CD8-positive, alpha-beta memory T cell (primary cell): ENCODE results near the gene CLDN18. TPM values are rescaled to one million over a fixed set of nuclear protein-coding genes. Genes with fewer than 3 reads are reported as not detected.

ENCODE experiments used
- CTCF ChIA-PET: fragments of 350-600 bp; sonication (Branson Sonifier 250); formaldehyde crosslinking; loops from one replicate; lab custom pipeline; 2021; ENCODE audit warnings: antibody characterized with exemption; lab: Charles Lee
- POLR2A ChIA-PET: fragments of 350-600 bp; sonication (Branson Sonifier 250); formaldehyde crosslinking; loops from one replicate; lab custom pipeline; 2021; ENCODE audit warnings: antibody characterized with exemption; lab: Charles Lee
- DNase-seq, 5 donors: peaks; one replicate each; pipeline versions ENCODE4 v3.0.0 to v3.0.0-alpha.2; 2020 to 2022; ENCODE audit warnings: mixed read lengths in 1 of 5
- H3K27ac ChIP-seq: one replicate; pipeline ENCODE4 v1.7.0; 2013; ENCODE audit warnings: low read depth, mild to moderate bottlenecking, low read length, moderate library complexity
- H3K27me3 ChIP-seq: 2 replicates; pipeline ENCODE4 v1.7.0; 2013; ENCODE audit warnings: low read length, mild to moderate bottlenecking; ENCODE audit not compliant: insufficient read depth, poor library complexity, severe bottlenecking
- H3K36me3 ChIP-seq: 2 replicates; pipeline ENCODE4 v1.7.0; 2013; ENCODE audit warnings: mild to moderate bottlenecking, low read length, moderate library complexity; ENCODE audit not compliant: insufficient read depth
- H3K4me1 ChIP-seq: 2 replicates; pipeline ENCODE4 v1.7.0; 2013; ENCODE audit warnings: mild to moderate bottlenecking, low read length, moderate library complexity; ENCODE audit not compliant: insufficient read depth
- H3K4me3 ChIP-seq: 2 replicates; pipeline ENCODE4 v1.7.0; 2013; ENCODE audit warnings: mild to moderate bottlenecking, low read length
- H3K9me3 ChIP-seq: 2 replicates; pipeline ENCODE4 v1.7.0; 2013; ENCODE audit warnings: mild to moderate bottlenecking, low read length
- H3K27ac Mint-ChIP-seq, 8 donors: one replicate each; pipeline ENCODE4 v1.8.0; 2020 to 2021; ENCODE audit warnings: mixed read lengths in 8 of 8, mild to moderate bottlenecking in 6 of 8, inconsistent platforms in 3 of 8, moderate library complexity in 3 of 8
- H3K27me3 Mint-ChIP-seq, 2 donors: one replicate each; pipeline ENCODE4 v1.8.0; 2020 to 2021; ENCODE audit warnings: mixed read lengths in 2 of 2, mild to moderate bottlenecking in 1 of 2, moderate library complexity in 1 of 2
- H3K36me3 Mint-ChIP-seq, 3 donors: one replicate each; pipeline ENCODE4 v1.8.0; 2020 to 2021; ENCODE audit warnings: mixed read lengths in 3 of 3, inconsistent platforms in 1 of 3, mild to moderate bottlenecking in 1 of 3
- H3K4me1 Mint-ChIP-seq, 3 donors: one replicate each; pipeline ENCODE4 v1.8.0; 2020 to 2021; ENCODE audit warnings: mixed read lengths in 3 of 3, inconsistent platforms in 1 of 3, mild to moderate bottlenecking in 1 of 3
- H3K4me3 Mint-ChIP-seq, 7 donors: one replicate each; pipeline ENCODE4 v1.8.0; 2020 to 2021; ENCODE audit warnings: mixed read lengths in 7 of 7, mild to moderate bottlenecking in 6 of 7, moderate library complexity in 4 of 7, inconsistent platforms in 2 of 7
- H3K9me3 Mint-ChIP-seq, 5 donors: one replicate each; pipeline ENCODE4 v1.8.0; 2020 to 2022; ENCODE audit warnings: mixed read lengths in 5 of 5, mild to moderate bottlenecking in 3 of 5, moderate library complexity in 2 of 5, inconsistent platforms in 1 of 5
- polyA plus RNA-seq: library from polyadenylated mRNA; unstranded; fragments of 300-500 nt; fragmentation: Illumina TruSeq; gene quantifications from one replicate; pipeline ENCODE4 v1.2.3, GENCODE V29; 2021
- total RNA-seq, 2 experiments: library from RNA; stranded (reverse); gene quantifications; one replicate each; pipeline ENCODE4 v1.2.3, GENCODE V29; 2021

The CLDN18 gene
- total RNA-seq (not detected), polyA plus RNA-seq (not detected)

DNA sequence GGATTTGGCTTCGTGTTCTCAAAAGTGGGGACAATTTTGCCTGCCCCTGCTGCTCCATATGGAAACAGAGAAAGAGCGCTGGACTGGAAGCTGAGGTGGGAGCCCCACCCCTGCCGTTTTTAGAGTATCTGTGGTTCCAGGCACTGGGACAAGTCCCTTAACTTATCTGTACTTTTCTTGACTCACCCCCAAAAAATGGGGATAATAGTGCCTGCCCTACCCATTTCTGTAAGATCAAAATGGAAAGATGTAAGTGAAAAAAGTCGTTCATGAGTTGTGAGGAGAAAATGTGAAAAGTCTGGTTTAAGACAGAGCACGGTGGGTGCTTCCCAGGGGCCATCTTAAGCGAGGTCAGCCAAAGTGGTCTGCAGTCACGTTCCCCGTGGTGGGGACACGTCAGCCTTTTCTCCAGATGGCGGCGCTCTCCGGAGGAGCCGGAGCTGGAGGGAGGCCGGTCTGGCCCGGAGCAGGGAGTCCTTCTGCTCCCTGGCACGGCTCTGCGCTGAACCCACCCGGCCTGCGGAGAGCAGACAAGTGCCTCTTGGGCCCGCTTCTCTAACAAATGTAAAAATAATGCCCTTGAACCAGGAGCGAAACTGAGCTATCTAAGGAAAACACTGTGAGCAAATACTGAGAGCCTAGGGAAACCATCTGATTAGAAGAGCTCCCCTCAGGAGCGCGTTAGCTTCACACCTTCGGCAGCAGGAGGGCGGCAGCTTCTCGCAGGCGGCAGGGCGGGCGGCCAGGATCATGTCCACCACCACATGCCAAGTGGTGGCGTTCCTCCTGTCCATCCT, at the start of gene CLDN18:
Gene CLDN18, plus strand, starts transcription at position 690 of the 797 bp plus-strand sequence. Its CDS starts 61 bp downstream, at position 751.
- ChIA-PET POLR2A (no interaction called here), CTCF (no interaction called here)
- Histone ChIP-seq H3K36me3 (no peaks in the 10 kb centered on the region), H3K4me1 (no peaks in the 10 kb centered on the region), H3K27me3 (no peaks in the 10 kb centered on the region), H3K27ac (no peak within 1 kb of the TSS), H3K4me3 (no peak within 1 kb of the TSS), H3K9me3 (no peaks in the 10 kb centered on the region)
- Mint-ChIP-seq H3K27me3 (peaks cover 1 to 3% of the 10 kb centered on the region in 2 donors), H3K4me1 (no peaks in the 10 kb centered on the region), H3K27ac (no peak within 1 kb of the TSS), H3K4me3 (no peak within 1 kb of the TSS), H3K36me3 (no peaks in the 10 kb centered on the region), H3K9me3 (no peaks in the 10 kb centered on the region)
- no peak for DNase-seq

DNA sequence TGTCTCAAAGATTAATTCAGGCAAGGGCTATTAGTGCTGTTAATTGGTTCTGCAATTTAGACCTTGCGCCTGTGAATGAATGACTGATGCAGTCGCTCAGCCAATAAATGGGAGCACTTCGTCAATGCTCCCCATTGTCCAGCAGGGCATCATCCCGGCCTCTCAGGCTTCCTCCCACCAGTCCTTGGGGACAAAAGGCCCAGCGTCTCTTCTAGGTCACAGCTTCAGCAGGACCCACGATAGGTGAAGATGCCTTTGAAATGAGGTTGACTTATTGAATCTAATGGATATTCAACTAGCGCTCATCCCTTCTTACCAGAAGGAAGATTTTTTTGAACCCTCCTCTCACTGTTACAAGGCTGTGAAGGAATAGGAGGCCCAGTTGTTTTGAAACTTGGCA, 47.7 kb upstream of the CLDN18 start:
- H3K27me3 Mint-ChIP-seq, result peaks cover 0 to 4% of the 10 kb centered on the region in 2 donors
- POLR2A ChIA-PET, result no interaction called here
- H3K4me1 ChIP-seq, result no peaks in the 10 kb centered on the region
- no peaks in the 10 kb centered on the region for H3K27me3 ChIP-seq
- H3K27ac Mint-ChIP-seq, result peak overlapping the region in 1 of 8 donors; percentile 25
- CTCF ChIA-PET, result no interaction called here
- no peaks in the 10 kb centered on the region for H3K9me3 ChIP-seq
- DNase-seq, result no peak
- no peak overlapping the region for H3K4me3 Mint-ChIP-seq
- H3K36me3 ChIP-seq, result no peaks in the 10 kb centered on the region
- no peaks in the 10 kb centered on the region for H3K4me1 Mint-ChIP-seq
- no peaks in the 10 kb centered on the region for H3K9me3 Mint-ChIP-seq
- no peak overlapping the region for H3K4me3 ChIP-seq
- H3K27ac ChIP-seq, result no peak overlapping the region
- H3K36me3 Mint-ChIP-seq, result no peaks in the 10 kb centered on the region

DNA sequence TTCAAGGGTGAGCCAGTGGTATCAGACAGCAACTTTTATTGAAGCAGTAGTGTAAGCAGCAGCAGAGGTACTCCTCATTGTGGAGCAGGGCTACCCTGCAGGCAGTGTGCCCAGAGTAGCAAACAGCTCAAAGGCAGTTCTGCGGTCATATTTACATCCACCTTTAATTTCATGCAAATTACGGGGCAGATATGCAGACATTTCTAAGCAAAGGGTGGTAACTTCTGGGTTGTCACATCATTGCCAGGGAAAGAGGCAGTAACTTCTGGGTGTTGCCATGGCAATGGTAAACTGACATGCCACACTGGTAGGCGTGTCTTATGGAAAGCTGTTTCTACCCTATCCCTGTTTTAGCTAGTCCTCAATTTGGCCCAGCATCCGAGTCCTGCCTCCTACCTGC, 46.5 kb upstream of the CLDN18 start:
- no peak for DNase-seq
- Histone ChIP-seq H3K4me1 (no peaks in the 10 kb centered on the region), H3K27me3 (no peaks in the 10 kb centered on the region), H3K36me3 (no peaks in the 10 kb centered on the region), H3K27ac (no peak overlapping the region), H3K9me3 (no peaks in the 10 kb centered on the region), H3K4me3 (no peak overlapping the region)
- Mint-ChIP-seq H3K27ac (no peak overlapping the region), H3K4me3 (no peak overlapping the region), H3K27me3 (peaks cover 0 to 4% of the 10 kb centered on the region in 2 donors), H3K4me1 (no peaks in the 10 kb centered on the region), H3K9me3 (no peaks in the 10 kb centered on the region), H3K36me3 (no peaks in the 10 kb centered on the region)
- ChIA-PET CTCF (no interaction called here), POLR2A (no interaction called here)

DNA sequence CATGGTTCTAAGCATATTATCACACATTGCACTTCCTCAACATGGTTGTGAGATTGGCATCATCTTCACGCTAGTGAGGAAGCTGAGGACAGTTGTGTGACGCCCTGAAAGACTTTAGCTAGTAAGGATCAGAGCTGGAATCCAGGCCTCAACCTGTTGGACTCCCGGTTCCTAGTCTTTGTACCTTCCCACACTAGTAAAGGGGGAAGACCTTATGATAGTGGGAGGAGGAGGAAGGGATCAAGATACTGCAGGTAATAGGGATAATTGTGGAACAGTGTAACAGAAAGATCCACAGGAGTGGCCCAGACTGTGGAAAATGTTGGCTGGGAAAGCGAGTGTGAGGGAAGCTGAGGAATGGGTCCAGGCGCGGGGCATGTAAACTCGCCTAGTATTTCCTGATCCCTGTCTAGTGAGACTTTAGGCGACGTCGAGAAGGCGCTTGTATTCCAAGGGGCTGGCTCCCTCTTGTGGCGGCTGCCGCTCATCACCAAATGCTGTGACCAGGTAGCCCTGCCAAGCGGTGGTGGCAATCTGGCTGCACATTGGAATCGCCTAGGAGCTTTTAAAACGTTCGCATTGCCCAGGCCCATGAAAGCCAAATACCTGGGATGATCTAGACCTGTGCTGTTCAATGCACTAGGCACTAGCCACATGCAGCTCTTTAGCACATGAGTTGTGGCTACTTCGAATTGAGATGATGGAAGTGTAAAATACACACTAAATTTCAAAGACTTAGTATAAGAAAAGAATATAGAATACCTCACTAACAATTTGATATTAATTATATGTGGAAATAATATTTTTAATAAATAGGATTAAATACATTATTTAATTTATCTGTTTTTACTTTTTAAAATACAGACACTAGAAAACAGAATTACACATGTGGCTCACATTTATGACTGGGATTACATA, 38.8 kb upstream of the CLDN18 start:
- no peaks in the 10 kb centered on the region for H3K27me3 ChIP-seq
- H3K27ac ChIP-seq, result no peak overlapping the region
- no peak overlapping the region for H3K4me3 ChIP-seq
- Mint-ChIP-seq H3K4me1 (peaks cover 0 to 6% (median 4%) of the 10 kb centered on the region in 3 donors), H3K36me3 (no peaks in the 10 kb centered on the region), H3K9me3 (no peaks in the 10 kb centered on the region), H3K27me3 (peaks cover 0 to 18% of the 10 kb centered on the region in 2 donors), H3K27ac (no peak overlapping the region), H3K4me3 (no peak overlapping the region)
- no peaks in the 10 kb centered on the region for H3K9me3 ChIP-seq
- no peaks in the 10 kb centered on the region for H3K36me3 ChIP-seq
- DNase-seq, result peak in 2 of 5 donors; percentile 18 to 50
- CTCF ChIA-PET, result no interaction called here
- H3K4me1 ChIP-seq, result no peaks in the 10 kb centered on the region
- POLR2A ChIA-PET, result no interaction called here

DNA sequence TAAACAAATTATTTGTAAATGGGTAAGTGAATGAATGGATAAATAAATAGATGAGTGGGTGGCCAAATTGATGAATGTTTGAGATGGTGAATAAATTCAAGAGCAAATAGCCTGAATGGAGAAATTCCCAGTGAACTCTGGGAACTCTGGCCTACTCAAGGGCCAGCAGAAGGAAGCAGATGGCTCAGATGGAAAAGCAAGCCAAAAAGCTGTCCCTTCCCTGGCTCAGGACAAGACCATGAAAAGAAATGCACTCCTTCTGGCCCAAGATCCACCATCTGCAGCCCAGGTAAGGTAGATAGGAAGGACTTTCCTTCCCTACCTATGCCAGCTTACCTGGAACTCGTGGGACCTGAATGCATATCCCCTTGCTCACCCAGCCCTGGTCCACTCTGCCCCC, 37.6 kb upstream of the CLDN18 start:
- Histone ChIP-seq H3K36me3 (no peaks in the 10 kb centered on the region), H3K27ac (no peak overlapping the region), H3K4me3 (no peak overlapping the region), H3K27me3 (no peaks in the 10 kb centered on the region), H3K4me1 (no peaks in the 10 kb centered on the region), H3K9me3 (no peaks in the 10 kb centered on the region)
- H3K4me1 Mint-ChIP-seq, result peaks cover 0 to 6% (median 4%) of the 10 kb centered on the region in 3 donors
- POLR2A ChIA-PET, result no interaction called here
- H3K36me3 Mint-ChIP-seq, result no peaks in the 10 kb centered on the region
- no peak overlapping the region for H3K4me3 Mint-ChIP-seq
- peaks cover 0 to 18% of the 10 kb centered on the region in 2 donors for H3K27me3 Mint-ChIP-seq
- no peaks in the 10 kb centered on the region for H3K9me3 Mint-ChIP-seq
- CTCF ChIA-PET, result no interaction called here
- DNase-seq, result no peak
- no peak overlapping the region for H3K27ac Mint-ChIP-seq

GRCh38 chr3:137978328-137978727, 31.6 kb upstream of the CLDN18 start:
- H3K4me3 Mint-ChIP-seq, result no peak overlapping the region
- Histone ChIP-seq H3K27me3 (no peaks in the 10 kb centered on the region), H3K36me3 (no peaks in the 10 kb centered on the region), H3K9me3 (no peaks in the 10 kb centered on the region), H3K4me1 (no peaks in the 10 kb centered on the region), H3K4me3 (no peak overlapping the region), H3K27ac (no peak overlapping the region)
- H3K36me3 Mint-ChIP-seq, result no peaks in the 10 kb centered on the region
- peaks cover 7 to 10% of the 10 kb centered on the region in 2 donors for H3K27me3 Mint-ChIP-seq
- no peaks in the 10 kb centered on the region for H3K4me1 Mint-ChIP-seq
- CTCF ChIA-PET, result no interaction called here
- POLR2A ChIA-PET, result no interaction called here
- H3K9me3 Mint-ChIP-seq, result peaks cover 0 to 2% (median 0%) of the 10 kb centered on the region in 5 donors
- DNase-seq, result no peak
- H3K27ac Mint-ChIP-seq, result no peak overlapping the region

DNA sequence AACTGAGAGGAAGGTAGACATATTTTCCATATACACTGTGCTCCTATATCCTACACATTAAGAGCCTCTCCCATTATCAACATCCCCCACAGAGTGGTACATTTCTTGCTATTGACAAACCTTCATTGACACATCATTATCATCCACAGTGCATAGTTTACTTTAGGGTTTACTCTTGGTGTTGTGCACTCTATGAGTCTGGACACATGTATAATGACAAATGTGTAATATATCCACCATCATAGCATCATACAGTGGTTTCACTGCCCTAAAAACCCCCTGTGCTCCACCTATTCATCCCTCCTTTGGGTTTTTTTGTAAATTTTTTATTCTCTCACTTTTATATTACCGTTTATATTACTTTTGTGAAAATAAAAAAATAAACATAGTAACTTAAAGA, 22.2 kb upstream of the CLDN18 start:
- H3K27ac Mint-ChIP-seq, result no peak overlapping the region
- no peak overlapping the region for H3K27ac ChIP-seq
- H3K4me1 Mint-ChIP-seq, result peaks cover 0 to 3% (median 0%) of the 10 kb centered on the region in 3 donors
- no peaks in the 10 kb centered on the region for H3K9me3 ChIP-seq
- H3K36me3 ChIP-seq, result no peaks in the 10 kb centered on the region
- no peak for DNase-seq
- no peaks in the 10 kb centered on the region for H3K4me1 ChIP-seq
- no peaks in the 10 kb centered on the region for H3K9me3 Mint-ChIP-seq
- ChIA-PET POLR2A (no interaction called here), CTCF (no interaction called here)
- H3K4me3 ChIP-seq, result no peak overlapping the region
- no peaks in the 10 kb centered on the region for H3K36me3 Mint-ChIP-seq
- peaks cover 0 to 2% of the 10 kb centered on the region in 2 donors for H3K27me3 Mint-ChIP-seq
- H3K4me3 Mint-ChIP-seq, result no peak overlapping the region
- no peaks in the 10 kb centered on the region for H3K27me3 ChIP-seq

DNA sequence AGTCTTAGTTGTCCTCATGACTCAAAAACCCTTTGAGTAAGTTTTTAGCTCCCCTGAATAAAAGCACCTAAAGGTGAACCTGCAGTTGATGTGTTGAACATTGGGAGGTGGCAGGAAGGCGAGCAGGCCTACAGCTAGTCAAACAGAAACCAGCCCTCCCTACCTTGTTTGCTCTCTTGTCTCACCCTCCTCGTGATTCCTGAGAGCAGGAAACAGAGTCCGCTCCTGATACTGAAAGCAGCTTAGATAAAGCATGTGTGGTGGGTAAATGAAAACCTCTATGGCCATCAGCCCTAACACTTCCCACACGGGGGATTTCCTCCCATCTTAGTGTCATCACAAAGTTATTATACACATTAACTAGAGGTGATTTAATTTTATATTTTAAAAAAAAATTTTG, 21.8 kb upstream of the CLDN18 start:
- Mint-ChIP-seq H3K36me3 (no peaks in the 10 kb centered on the region), H3K27ac (no peak overlapping the region), H3K27me3 (no peaks in the 10 kb centered on the region), H3K9me3 (peaks cover 0 to under 1% (median 0%) of the 10 kb centered on the region in 5 donors), H3K4me1 (peaks cover 0 to 3% (median 0%) of the 10 kb centered on the region in 3 donors), H3K4me3 (no peak overlapping the region)
- no peak for DNase-seq
- H3K9me3 ChIP-seq, result no peaks in the 10 kb centered on the region
- no peak overlapping the region for H3K4me3 ChIP-seq
- ChIA-PET POLR2A (no interaction called here), CTCF (no interaction called here)
- H3K4me1 ChIP-seq, result no peaks in the 10 kb centered on the region
- no peaks in the 10 kb centered on the region for H3K27me3 ChIP-seq
- H3K27ac ChIP-seq, result no peak overlapping the region
- no peaks in the 10 kb centered on the region for H3K36me3 ChIP-seq
